K562 (cell line): Measurements from ENCODE around the gene SAPCD1. TPM values are rescaled to one million over a fixed set of nuclear protein-coding genes. Genes with fewer than 3 reads are reported as not detected.

ENCODE experiments used
- HDGF ChIP-seq: fragments of 450-650 bp; IDR thresholded peaks from 2 replicates; pipeline ENCODE4 v1.6.1; 2016
- REST ChIP-seq, 2 experiments: fragments of 450-650 bp; formaldehyde crosslinking in 1 of 2; IDR thresholded peaks; 2 replicates each; pipeline versions ENCODE4 v1.4.0 to v1.6.1; 2014 to 2020; ENCODE audit warnings: mild to moderate bottlenecking in 2 of 2, borderline replicate concordance in 1 of 2, low read depth in 1 of 2
- polyA plus RNA-seq, 8 experiments: library from polyadenylated mRNA; depleted of rRNA in 4 of 8; stranded (reverse) in 5 of 8; unstranded in 3 of 8; fragments of >200 nt; fragmentation: Nextera tagmentation in 2 of 8; fragmentation: Illumina TruSeq in 1 of 8; extraction: Ambion mirVana in 2 of 8; extraction: Trizol in 1 of 8; gene quantifications; 2 replicates each; pipeline versions ENCODE4 v1.2.1 to v1.2.3, GENCODE V29; 2011 to 2014; ENCODE audit warnings: inconsistent platforms in 1 of 8, missing spikeins in 1 of 8
- total RNA-seq, 7 experiments: library from RNA; depleted of rRNA in 6 of 7; stranded (reverse); fragments of >200 nt in 6 of 7; fragmentation: Illumina TruSeq in 2 of 7; extraction: Trizol in 2 of 7; gene quantifications; 2 replicates each; pipeline versions ENCODE4 v1.2.1 to v1.2.3, GENCODE V29; 2011 to 2021; ENCODE audit warnings: low replicate concordance in 1 of 7
- TF ChIP-seq, protein P1 (sequence below): sonication (generic); formaldehyde crosslinking; IDR thresholded peaks from 2 replicates; pipeline ENCODE4 v1.8.1; 2023; ENCODE audit warnings: mild to moderate bottlenecking, missing genetic modification reagents

Gene SAPCD1
- total and polyA plus RNA-seq, 9 of the 15 experiments (the other 6 are each of a cell fraction or from before 2014, with no cell fraction given) = 2.6 to 30.2 (median 7.4) TPM

DNA sequence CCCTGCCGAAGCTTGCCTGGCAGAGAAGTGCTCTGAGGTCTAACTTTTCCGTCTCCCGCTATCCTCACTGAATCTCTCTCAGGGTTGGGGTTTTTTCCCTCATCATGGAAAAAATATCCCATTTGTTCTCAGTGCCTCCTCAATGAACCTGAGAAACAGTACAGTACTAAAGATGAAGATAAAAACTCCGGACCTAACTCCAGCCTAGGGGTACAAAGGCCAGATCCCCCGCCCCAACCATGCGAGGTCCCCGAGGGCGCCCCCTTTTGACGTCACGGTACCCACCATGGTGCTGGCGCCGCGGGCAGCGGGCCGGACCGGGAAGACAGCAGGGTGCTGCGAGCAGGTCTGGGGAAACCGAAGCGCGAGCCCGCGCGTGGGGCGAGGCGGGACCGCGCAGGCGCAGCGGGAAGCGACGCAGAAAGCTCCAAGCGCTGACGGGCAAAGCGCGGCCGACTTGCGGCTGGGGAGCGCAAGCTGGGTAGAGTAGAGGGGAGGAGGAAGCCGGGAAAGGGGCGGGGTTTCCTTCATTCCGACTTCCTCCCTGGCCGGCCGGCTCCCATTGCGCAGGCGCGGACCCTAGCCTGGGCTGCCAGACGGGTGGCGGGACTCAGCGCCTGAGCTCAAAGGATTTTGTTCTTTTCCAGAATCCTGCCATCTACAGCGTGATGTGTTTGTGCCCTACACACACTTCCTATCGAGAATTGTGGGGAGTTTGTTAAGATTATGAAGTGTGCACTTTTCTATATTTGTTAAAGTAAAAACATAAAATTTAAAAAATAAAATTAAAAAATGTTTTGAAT, 44.2 kb downstream of the SAPCD1 start, which contains the start of gene LSM2 (continued):
- TF ChIP-seq REST (IDR thresholded peaks at IDR 0.05; ENCODE audit: borderline replicate concordance) (peak; percentile 25; the same call in 1 of the 2 replicates), REST (CRISPR knock-in tag; IDR thresholded peaks at IDR 0.05; ENCODE audit: low read depth) (peak; percentile 86), HDGF (no peak)
- TF ChIP-seq, protein P1, sequence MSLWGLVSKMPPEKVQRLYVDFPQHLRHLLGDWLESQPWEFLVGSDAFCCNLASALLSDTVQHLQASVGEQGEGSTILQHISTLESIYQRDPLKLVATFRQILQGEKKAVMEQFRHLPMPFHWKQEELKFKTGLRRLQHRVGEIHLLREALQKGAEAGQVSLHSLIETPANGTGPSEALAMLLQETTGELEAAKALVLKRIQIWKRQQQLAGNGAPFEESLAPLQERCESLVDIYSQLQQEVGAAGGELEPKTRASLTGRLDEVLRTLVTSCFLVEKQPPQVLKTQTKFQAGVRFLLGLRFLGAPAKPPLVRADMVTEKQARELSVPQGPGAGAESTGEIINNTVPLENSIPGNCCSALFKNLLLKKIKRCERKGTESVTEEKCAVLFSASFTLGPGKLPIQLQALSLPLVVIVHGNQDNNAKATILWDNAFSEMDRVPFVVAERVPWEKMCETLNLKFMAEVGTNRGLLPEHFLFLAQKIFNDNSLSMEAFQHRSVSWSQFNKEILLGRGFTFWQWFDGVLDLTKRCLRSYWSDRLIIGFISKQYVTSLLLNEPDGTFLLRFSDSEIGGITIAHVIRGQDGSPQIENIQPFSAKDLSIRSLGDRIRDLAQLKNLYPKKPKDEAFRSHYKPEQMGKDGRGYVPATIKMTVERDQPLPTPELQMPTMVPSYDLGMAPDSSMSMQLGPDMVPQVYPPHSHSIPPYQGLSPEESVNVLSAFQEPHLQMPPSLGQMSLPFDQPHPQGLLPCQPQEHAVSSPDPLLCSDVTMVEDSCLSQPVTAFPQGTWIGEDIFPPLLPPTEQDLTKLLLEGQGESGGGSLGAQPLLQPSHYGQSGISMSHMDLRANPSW (CRISPR knock-in tag) = peak; percentile 99
